ENCODE data around the gene RINL.
"Not testable (repeated sequence)": the region's sequence is repeated elsewhere in the genome, so short reads cannot be mapped to it uniquely, and the experiment has no call there.

Gene RINL

DNA sequence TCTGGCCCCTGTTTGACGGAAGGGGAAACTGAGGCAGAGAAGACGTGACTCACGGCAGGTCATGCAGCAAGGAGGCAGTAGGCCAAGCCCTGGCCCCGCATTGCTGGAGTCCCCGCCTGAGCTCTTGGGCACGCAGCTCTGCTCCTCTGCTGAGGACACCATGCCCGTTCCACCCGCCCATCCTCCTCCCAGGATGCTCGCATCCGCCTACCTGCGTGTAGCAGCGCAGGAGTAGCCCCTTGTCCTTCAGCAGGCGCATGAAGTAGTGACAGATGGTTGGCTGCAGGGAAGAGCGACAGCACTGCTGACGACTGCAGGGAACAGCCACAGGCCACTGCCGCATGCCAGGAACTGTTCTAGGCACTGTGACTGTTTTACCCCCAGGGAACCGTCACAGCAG, 10.8 kb upstream of the RINL start:
- TF ChIP-seq EZH2phosphoT487 (IDR thresholded peaks at IDR 0.05; ENCODE audit: borderline replicate concordance): no peak
- no peak overlapping the region for H3K9ac ChIP-seq (ENCODE audit: low read depth, low read length, poor library complexity, severe bottlenecking)
- H3K4me1 ChIP-seq (ENCODE audit: insufficient read depth, low read length, poor library complexity, severe bottlenecking): no peaks in the 10 kb centered on the region
- H3K9me3 ChIP-seq (ENCODE audit: insufficient read depth, low read depth, low read length): no peaks in the 10 kb centered on the region
- H3K27me3 ChIP-seq (ENCODE audit: insufficient read depth, low read length, poor library complexity, severe bottlenecking): no peaks in the 10 kb centered on the region
- no peaks in the 10 kb centered on the region for H3K79me2 ChIP-seq (ENCODE audit: insufficient read depth, low read length)
- no peak overlapping the region for H3K4me3 ChIP-seq (ENCODE audit: low read length, poor library complexity, severe bottlenecking)
- no peak overlapping the region for H3K4me2 ChIP-seq (ENCODE audit: low read depth, low read length, poor library complexity, severe bottlenecking)
- H4K20me1 ChIP-seq (ENCODE audit: insufficient read depth, low read length, poor library complexity, severe bottlenecking): no peaks in the 10 kb centered on the region
- H3K36me3 ChIP-seq (ENCODE audit: insufficient read depth, low read length): peaks cover 8% of the 10 kb centered on the region; the same call in 1 of the 2 replicates
- H3K9me2 ChIP-seq (replicated peaks; ENCODE audit: low read depth, low read length): no peaks in the 10 kb centered on the region
- H2AFZ ChIP-seq (ENCODE audit: low read length): no peak overlapping the region
- H3F3A ChIP-seq (ENCODE audit: low read depth): no peaks in the 10 kb centered on the region

DNA sequence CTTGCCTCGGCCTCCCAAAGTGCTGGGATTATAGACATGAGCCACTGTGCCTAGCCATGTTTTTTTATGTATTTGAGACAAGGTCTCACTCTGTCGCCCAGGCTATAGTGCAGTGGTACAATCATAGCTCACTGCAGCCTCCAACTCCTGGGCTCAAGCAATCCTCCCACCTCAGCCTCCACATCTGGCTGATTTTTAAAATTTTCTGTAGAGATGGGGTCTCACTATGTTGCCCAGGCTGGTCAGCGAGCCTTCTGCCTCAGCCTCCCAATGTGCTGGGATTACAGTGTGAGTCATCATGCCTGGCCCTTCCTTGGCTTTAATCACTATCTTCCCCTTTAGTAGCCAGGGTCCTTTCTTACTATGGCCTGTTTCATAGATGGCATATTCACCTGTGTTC, 6.6 kb upstream of the RINL start:
- not testable (repeated sequence) for H3K9me3 ChIP-seq (ENCODE audit: insufficient read depth, low read depth, low read length); H3K79me2 ChIP-seq (ENCODE audit: insufficient read depth, low read length)

DNA sequence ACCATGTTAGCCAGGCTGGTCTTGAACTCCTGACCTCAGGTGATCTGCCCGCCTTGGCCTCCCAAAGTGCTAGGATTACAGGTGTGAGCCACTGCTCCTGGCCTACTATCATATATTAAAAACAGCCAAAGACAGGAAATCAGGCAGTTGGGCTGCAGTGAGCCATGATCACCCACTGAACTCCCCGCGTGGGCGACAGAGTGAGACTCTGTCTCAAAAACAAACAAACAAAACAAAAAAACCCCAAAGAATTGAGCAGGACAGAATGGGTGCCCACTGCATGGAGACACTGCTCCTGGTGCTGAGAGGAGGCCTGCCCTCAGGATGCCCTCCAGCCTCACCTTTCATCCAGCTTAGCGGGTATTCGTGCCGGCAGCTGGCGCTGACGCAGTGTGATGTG, 5.2 kb upstream of the RINL start:
- H3K9ac ChIP-seq (ENCODE audit: low read depth, low read length, poor library complexity, severe bottlenecking): no peak overlapping the region
- no peaks in the 10 kb centered on the region; the same call in 1 of the 2 replicates for H3K36me3 ChIP-seq (ENCODE audit: insufficient read depth, low read length)
- H3K79me2 ChIP-seq (ENCODE audit: insufficient read depth, low read length): no peaks in the 10 kb centered on the region
- no peaks in the 10 kb centered on the region for H3K9me3 ChIP-seq (ENCODE audit: insufficient read depth, low read depth, low read length)
- no peaks in the 10 kb centered on the region for H4K20me1 ChIP-seq (ENCODE audit: insufficient read depth, low read length, poor library complexity, severe bottlenecking)
- no peaks in the 10 kb centered on the region for H3K27me3 ChIP-seq (ENCODE audit: insufficient read depth, low read length, poor library complexity, severe bottlenecking)
- peaks cover 9% of the 10 kb centered on the region for H3F3A ChIP-seq (ENCODE audit: low read depth)
- TF ChIP-seq, protein P1, sequence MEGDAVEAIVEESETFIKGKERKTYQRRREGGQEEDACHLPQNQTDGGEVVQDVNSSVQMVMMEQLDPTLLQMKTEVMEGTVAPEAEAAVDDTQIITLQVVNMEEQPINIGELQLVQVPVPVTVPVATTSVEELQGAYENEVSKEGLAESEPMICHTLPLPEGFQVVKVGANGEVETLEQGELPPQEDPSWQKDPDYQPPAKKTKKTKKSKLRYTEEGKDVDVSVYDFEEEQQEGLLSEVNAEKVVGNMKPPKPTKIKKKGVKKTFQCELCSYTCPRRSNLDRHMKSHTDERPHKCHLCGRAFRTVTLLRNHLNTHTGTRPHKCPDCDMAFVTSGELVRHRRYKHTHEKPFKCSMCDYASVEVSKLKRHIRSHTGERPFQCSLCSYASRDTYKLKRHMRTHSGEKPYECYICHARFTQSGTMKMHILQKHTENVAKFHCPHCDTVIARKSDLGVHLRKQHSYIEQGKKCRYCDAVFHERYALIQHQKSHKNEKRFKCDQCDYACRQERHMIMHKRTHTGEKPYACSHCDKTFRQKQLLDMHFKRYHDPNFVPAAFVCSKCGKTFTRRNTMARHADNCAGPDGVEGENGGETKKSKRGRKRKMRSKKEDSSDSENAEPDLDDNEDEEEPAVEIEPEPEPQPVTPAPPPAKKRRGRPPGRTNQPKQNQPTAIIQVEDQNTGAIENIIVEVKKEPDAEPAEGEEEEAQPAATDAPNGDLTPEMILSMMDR (conservative IDR thresholded peaks at IDR 0.05; ENCODE audit: low read length): no peak
- H3K4me2 ChIP-seq (ENCODE audit: low read depth, low read length, poor library complexity, severe bottlenecking): no peak overlapping the region
- no peak overlapping the region for H2AFZ ChIP-seq (ENCODE audit: low read length)
- H3K4me1 ChIP-seq (ENCODE audit: insufficient read depth, low read length, poor library complexity, severe bottlenecking): peaks cover 19% of the 10 kb centered on the region
- no peaks in the 10 kb centered on the region for H3K9me2 ChIP-seq (replicated peaks; ENCODE audit: low read depth, low read length)
- no peak overlapping the region for H3K4me3 ChIP-seq (ENCODE audit: low read length, poor library complexity, severe bottlenecking)

More for the DNA sequence above, 6.6 kb upstream of the RINL start:
- not testable (repeated sequence) for H2AFZ ChIP-seq (ENCODE audit: low read length); H3K4me1 ChIP-seq (ENCODE audit: insufficient read depth, low read length, poor library complexity, severe bottlenecking); H3K4me3 ChIP-seq (ENCODE audit: low read length, poor library complexity, severe bottlenecking); H3F3A ChIP-seq (ENCODE audit: low read depth); H4K20me1 ChIP-seq (ENCODE audit: insufficient read depth, low read length, poor library complexity, severe bottlenecking); H3K36me3 ChIP-seq (ENCODE audit: insufficient read depth, low read length); H3K27me3 ChIP-seq (ENCODE audit: insufficient read depth, low read length, poor library complexity, severe bottlenecking); H3K9ac ChIP-seq (ENCODE audit: low read depth, low read length, poor library complexity, severe bottlenecking); H3K9me2 ChIP-seq (replicated peaks; ENCODE audit: low read depth, low read length); H3K4me2 ChIP-seq (ENCODE audit: low read depth, low read length, poor library complexity, severe bottlenecking)

DNA sequence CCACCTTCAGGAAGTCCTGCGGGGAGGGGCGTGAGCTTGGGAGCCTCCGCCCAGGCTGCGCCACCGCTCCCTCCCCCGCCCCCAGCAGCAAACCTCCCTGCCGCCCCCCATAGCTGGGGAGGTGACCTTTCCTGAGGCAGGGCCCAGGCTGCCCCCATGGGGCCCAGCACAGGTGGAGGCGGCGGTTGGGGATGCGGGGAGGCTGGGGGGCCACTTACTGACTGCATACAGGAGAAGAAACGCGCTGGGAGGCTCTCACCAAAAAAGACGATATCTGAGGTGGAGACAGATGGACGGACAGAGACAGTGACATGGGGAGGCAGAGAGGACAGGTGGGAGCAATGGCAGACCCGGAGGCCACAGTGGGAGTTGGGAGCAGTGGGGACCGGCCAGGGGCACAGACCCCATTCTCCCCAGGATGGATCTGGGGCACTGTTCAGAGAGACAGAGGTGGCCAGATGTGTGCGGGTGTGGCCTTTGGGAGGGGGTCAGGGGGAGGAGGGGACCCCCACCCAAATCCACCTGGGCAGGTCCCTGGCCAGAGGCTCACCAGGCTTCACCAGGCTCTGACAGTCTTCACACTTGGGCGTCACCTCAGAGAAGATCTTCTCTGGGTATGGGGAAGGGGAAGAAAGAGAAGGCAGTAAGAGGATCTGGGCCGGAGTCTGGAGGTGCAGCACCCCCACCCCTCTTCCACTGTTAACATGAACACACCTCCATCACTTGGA, 3.0 kb upstream of the RINL start:
- Histone ChIP-seq H3K36me3 (ENCODE audit: insufficient read depth, low read length) (no peaks in the 10 kb centered on the region), H3K4me2 (ENCODE audit: low read depth, low read length, poor library complexity, severe bottlenecking) (no peak overlapping the region), H4K20me1 (ENCODE audit: insufficient read depth, low read length, poor library complexity, severe bottlenecking) (no peaks in the 10 kb centered on the region), H3K79me2 (ENCODE audit: insufficient read depth, low read length) (no peaks in the 10 kb centered on the region), H3K4me1 (ENCODE audit: insufficient read depth, low read length, poor library complexity, severe bottlenecking) (peaks cover 35% of the 10 kb centered on the region), H3K9me2 (replicated peaks; ENCODE audit: low read depth, low read length) (no peaks in the 10 kb centered on the region), H3K9me3 (ENCODE audit: insufficient read depth, low read depth, low read length) (no peaks in the 10 kb centered on the region), H3K4me3 (ENCODE audit: low read length, poor library complexity, severe bottlenecking) (no peak overlapping the region), H3K27me3 (ENCODE audit: insufficient read depth, low read length, poor library complexity, severe bottlenecking) (no peaks in the 10 kb centered on the region), H3F3A (ENCODE audit: low read depth) (peaks cover 21% of the 10 kb centered on the region), H3K9ac (ENCODE audit: low read depth, low read length, poor library complexity, severe bottlenecking) (no peak overlapping the region), H2AFZ (ENCODE audit: low read length) (no peak overlapping the region)
- no peak for TF ChIP-seq EZH2phosphoT487 (IDR thresholded peaks at IDR 0.05; ENCODE audit: borderline replicate concordance)
- TF ChIP-seq, protein P1 (conservative IDR thresholded peaks at IDR 0.05; ENCODE audit: low read length): no peak

All from Loucy (cell line).